ENCODE measurements around the gene RNF141. TPM values are rescaled to one million over a fixed set of nuclear protein-coding genes. Genes with fewer than 3 reads are reported as not detected.
A peak's percentile ranks its signal among the peaks of the same experiment; 100 is the strongest.

Gene RNF141
- total and polyA plus RNA-seq, 2 donors (not counting 3 experiments of a cell fraction or from before 2014, with no cell fraction given): 9.4 to 32.4 TPM

- H3K9me3 ChIP-seq (replicated peaks; ENCODE audit: control insufficient read depth, insufficient read depth, low read length): no peaks in the 10 kb centered on the region
- intact Hi-C loops (cut with micrococcal nuclease): no loop called here
- no peak overlapping the region for H3K4me3 ChIP-seq (replicated peaks in 1 of 3; ENCODE audit: insufficient read depth in 1 of 3, low read depth in 1 of 3, low read length in 3 of 3)
- no peaks in the 10 kb centered on the region for H3K27me3 ChIP-seq (ENCODE audit: control insufficient read depth in 2 of 2, insufficient read depth in 2 of 2, low read length in 2 of 2)
- FAIRE-seq: no peak
- H3K79me2 ChIP-seq (ENCODE audit: control insufficient read depth, insufficient read depth, low read length): no peaks in the 10 kb centered on the region
- dilution Hi-C loops (cut with MboI; ENCODE audit: extremely low pct_ligation_motif_present, low sequenced_read_pairs): no loop called here
- no peak overlapping the region for H3K9ac ChIP-seq (replicated peaks; ENCODE audit: extremely low read depth, insufficient read depth, low read length)
- no peaks in the 10 kb centered on the region for H4K20me1 ChIP-seq (replicated peaks; ENCODE audit: control insufficient read depth, extremely low read depth, insufficient read depth, low read length)
- H3K27ac ChIP-seq (ENCODE audit: insufficient read depth, low read depth, low read length): no peak overlapping the region
- H3K9me1 ChIP-seq (replicated peaks; ENCODE audit: control insufficient read depth, extremely low read depth, insufficient read depth, low read length): no peaks in the 10 kb centered on the region
- peaks cover 4% of the 10 kb centered on the region for H3K4me1 ChIP-seq (ENCODE audit: control insufficient read depth, extremely low read depth, insufficient read depth, low read length)
- CTCF ChIA-PET: no interaction called here
- no peak for DNase-seq (ENCODE audit: low read depth, low spot score)
- no peak overlapping the region for H2AFZ ChIP-seq (ENCODE audit: low read depth, low read length)
- POLR2A ChIA-PET: no interaction called here
- H3K36me3 ChIP-seq (ENCODE audit: control insufficient read depth in 2 of 2, extremely low read depth in 1 of 2, insufficient read depth in 2 of 2, low read length in 2 of 2): no peaks in the 10 kb centered on the region
- no peak overlapping the region for H3K4me2 ChIP-seq (ENCODE audit: insufficient read depth, low read length)
- TF ChIP-seq GATA2 (IDR thresholded peaks at IDR 0.05; ENCODE audit: insufficient read depth, insufficient read length, low read depth, low read length) (no peak), MAX (IDR thresholded peaks at IDR 0.05; ENCODE audit: insufficient read depth, insufficient read length) (peak; percentile 4)
- no TSS peak for BruUV-seq (replicated peaks)
These were observed 40.9 kb downstream of the RNF141 start for GRCh38 chr11:10499874-10500601.

- ChIA-PET CTCF (no interaction called here), POLR2A (no interaction called here)
- no TSS peak for BruUV-seq (replicated peaks)
- Histone ChIP-seq H3K9me1 (replicated peaks; ENCODE audit: control insufficient read depth, extremely low read depth, insufficient read depth, low read length) (no peaks in the 10 kb centered on the region), H3K4me3 (replicated peaks in 1 of 3; ENCODE audit: insufficient read depth in 1 of 3, low read depth in 1 of 3, low read length in 3 of 3) (no peak overlapping the region), H3K4me2 (ENCODE audit: insufficient read depth, low read length) (no peak overlapping the region), H3K4me1 (ENCODE audit: control insufficient read depth, extremely low read depth, insufficient read depth, low read length) (no peaks in the 10 kb centered on the region), H3K9me3 (replicated peaks; ENCODE audit: control insufficient read depth, insufficient read depth, low read length) (no peaks in the 10 kb centered on the region), H3K79me2 (ENCODE audit: control insufficient read depth, insufficient read depth, low read length) (no peaks in the 10 kb centered on the region), H4K20me1 (replicated peaks; ENCODE audit: control insufficient read depth, extremely low read depth, insufficient read depth, low read length) (no peaks in the 10 kb centered on the region), H2AFZ (ENCODE audit: low read depth, low read length) (no peak overlapping the region), H3K27ac (ENCODE audit: insufficient read depth, low read depth, low read length) (no peak overlapping the region), H3K36me3 (ENCODE audit: control insufficient read depth in 2 of 2, extremely low read depth in 1 of 2, insufficient read depth in 2 of 2, low read length in 2 of 2) (no peaks in the 10 kb centered on the region), H3K27me3 (ENCODE audit: control insufficient read depth in 2 of 2, insufficient read depth in 2 of 2, low read length in 2 of 2) (no peaks in the 10 kb centered on the region), H3K9ac (replicated peaks; ENCODE audit: extremely low read depth, insufficient read depth, low read length) (no peak overlapping the region)
- TF ChIP-seq GATA2 (IDR thresholded peaks at IDR 0.05; ENCODE audit: insufficient read depth, insufficient read length, low read depth, low read length): no peak
- TF ChIP-seq MYC (IDR thresholded peaks at IDR 0.05; ENCODE audit: low read depth, low read length): no peak
- no peak for FAIRE-seq
- DNase-seq (ENCODE audit: low read depth, low spot score): no peak
- dilution Hi-C loops (cut with MboI; ENCODE audit: extremely low pct_ligation_motif_present, low sequenced_read_pairs) (no loop called here), intact Hi-C loops (cut with micrococcal nuclease) (no loop called here)
These were observed 41.5 kb downstream of the RNF141 start for GRCh38 chr11:10499452-10499851.
